ENCODE data around the gene DCDC1. TPM values are rescaled to one million over a fixed set of nuclear protein-coding genes. Genes with fewer than 3 reads are reported as not detected.

Gene DCDC1
- total RNA-seq, 1 donor = 0.18 TPM

DNA sequence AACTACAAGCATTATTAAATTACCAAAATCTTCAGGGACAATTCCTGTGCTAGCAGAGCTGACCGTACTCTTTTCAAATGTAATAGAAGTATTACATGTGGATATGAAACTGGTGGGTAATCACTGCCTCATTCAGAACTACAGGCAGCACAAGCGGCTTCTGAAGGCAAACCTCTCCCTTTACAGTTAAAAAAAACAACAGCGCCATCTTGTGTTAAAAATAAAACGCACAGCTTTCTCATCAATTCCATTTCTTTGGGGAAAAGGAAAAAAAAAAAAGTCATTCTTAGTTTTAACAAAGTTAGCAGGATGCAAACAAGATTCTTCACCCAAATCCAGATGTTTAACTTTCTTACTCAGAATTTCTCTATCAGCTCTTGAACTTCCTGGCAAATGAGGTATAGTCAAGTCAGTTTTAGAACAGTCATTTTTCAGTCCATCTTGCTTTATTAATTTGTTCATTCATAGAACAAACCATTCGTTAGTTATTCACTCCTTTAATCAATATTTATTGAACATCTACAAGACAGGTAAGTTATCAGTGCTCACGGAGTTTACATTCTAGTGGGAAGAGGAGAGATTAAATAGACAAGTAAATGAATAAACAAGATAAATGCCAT lies 451.6 kb downstream of the DCDC1 start:
- H3K4me3 ChIP-seq (ENCODE audit: low read depth, low read length) = no peak overlapping the region
- DNase-seq (ENCODE audit: low read depth) = peak; percentile 64
- TF ChIP-seq, protein P1, sequence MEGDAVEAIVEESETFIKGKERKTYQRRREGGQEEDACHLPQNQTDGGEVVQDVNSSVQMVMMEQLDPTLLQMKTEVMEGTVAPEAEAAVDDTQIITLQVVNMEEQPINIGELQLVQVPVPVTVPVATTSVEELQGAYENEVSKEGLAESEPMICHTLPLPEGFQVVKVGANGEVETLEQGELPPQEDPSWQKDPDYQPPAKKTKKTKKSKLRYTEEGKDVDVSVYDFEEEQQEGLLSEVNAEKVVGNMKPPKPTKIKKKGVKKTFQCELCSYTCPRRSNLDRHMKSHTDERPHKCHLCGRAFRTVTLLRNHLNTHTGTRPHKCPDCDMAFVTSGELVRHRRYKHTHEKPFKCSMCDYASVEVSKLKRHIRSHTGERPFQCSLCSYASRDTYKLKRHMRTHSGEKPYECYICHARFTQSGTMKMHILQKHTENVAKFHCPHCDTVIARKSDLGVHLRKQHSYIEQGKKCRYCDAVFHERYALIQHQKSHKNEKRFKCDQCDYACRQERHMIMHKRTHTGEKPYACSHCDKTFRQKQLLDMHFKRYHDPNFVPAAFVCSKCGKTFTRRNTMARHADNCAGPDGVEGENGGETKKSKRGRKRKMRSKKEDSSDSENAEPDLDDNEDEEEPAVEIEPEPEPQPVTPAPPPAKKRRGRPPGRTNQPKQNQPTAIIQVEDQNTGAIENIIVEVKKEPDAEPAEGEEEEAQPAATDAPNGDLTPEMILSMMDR (IDR thresholded peaks at IDR 0.05; ENCODE audit: insufficient read depth, low read length) = peak; percentile 58

- no peak overlapping the region for H3K4me3 ChIP-seq (ENCODE audit: low read depth, low read length)
- no peak for DNase-seq (ENCODE audit: low read depth)
- TF ChIP-seq, protein P1 (IDR thresholded peaks at IDR 0.05; ENCODE audit: insufficient read depth, low read length) = no peak
Measured at GRCh38 chr11:30917266-30917665, 452.3 kb downstream of the DCDC1 start.

DNA sequence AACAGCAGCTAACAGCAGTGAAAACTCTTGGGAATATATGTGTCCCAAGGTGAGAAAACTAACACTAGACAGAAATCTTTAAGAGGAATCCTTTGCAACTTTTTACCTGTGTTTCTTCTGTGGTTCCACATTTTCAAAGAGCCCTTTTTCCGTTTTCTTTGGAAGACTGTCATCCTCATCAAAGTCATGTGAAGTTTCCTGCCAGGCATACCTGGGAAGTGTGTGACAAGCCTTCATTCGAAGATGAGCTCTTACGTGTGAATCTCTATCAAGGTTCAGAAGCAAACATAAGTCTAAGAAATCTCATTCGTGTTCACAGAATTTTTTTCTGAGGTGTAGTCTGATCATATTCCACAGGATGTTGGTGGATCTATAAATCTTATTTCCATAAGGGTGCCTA lies 452.8 kb downstream of the DCDC1 start:
- no peak overlapping the region for H3K4me3 ChIP-seq (ENCODE audit: low read depth, low read length)
- DNase-seq (ENCODE audit: low read depth) = no peak
- TF ChIP-seq, protein P1 (IDR thresholded peaks at IDR 0.05; ENCODE audit: insufficient read depth, low read length) = no peak

- TF ChIP-seq, protein P1 (IDR thresholded peaks at IDR 0.05; ENCODE audit: insufficient read depth, low read length) = peak; percentile 84
- H3K4me3 ChIP-seq (ENCODE audit: low read depth, low read length) = no peak overlapping the region
- peak; percentile 53 for DNase-seq (ENCODE audit: low read depth)
Measured at GRCh38 chr11:30914143-30914762, 455.3 kb downstream of the DCDC1 start.

- no peak overlapping the region for H3K4me3 ChIP-seq (ENCODE audit: low read depth, low read length)
- TF ChIP-seq, protein P1 (IDR thresholded peaks at IDR 0.05; ENCODE audit: insufficient read depth, low read length) = no peak
- DNase-seq (ENCODE audit: low read depth) = no peak
Measured at GRCh38 chr11:30911247-30911646, 458.3 kb downstream of the DCDC1 start.

DNA sequence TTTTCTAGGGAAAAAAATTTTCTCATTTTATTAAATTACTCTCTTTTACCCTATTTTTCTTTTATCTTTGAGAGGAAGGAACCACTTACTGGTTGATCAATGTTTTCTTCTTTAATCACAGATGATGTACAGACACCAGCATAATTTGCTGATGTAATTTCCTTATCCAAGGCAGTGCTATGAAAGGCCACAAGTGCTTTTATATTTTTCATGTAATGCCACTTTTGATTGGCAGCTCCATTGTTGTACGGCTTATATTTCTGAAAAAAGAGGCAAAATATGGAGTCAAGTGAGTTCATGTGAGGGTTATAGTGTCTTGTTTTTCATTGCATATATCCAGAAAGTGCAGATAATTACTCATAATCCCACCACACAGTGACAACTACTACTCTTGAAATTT lies 460.7 kb downstream of the DCDC1 start:
- TF ChIP-seq, protein P1 (IDR thresholded peaks at IDR 0.05; ENCODE audit: insufficient read depth, low read length) = no peak
- no peak overlapping the region for H3K4me3 ChIP-seq (ENCODE audit: low read depth, low read length)
- DNase-seq (ENCODE audit: low read depth) = no peak
